Thymus (tissue), 14 donors: ENCODE data around the gene RPL27A. TPM values are rescaled to one million over a fixed set of nuclear protein-coding genes. Genes with fewer than 3 reads are reported as not detected.

ENCODE experiments used
- DNase-seq, 9 donors: peaks; one replicate each; pipeline ENCODE4 v3.0.0-alpha.2; 2013; ENCODE audit warnings: low spot score in 9 of 9, low read depth in 6 of 9, missing footprints in 1 of 9
- H3K27ac ChIP-seq, 2 donors: one replicate each; pipeline ENCODE4 v1.5.1; 2013; ENCODE audit warnings: control low read depth in 1 of 2, low read depth in 1 of 2, low read length in 1 of 2, mild to moderate bottlenecking in 1 of 2, moderate library complexity in 1 of 2
- H3K27me3 ChIP-seq, 2 donors: one replicate each; pipeline ENCODE4 v1.5.1; 2013; ENCODE audit warnings: low read length in 1 of 2; ENCODE audit not compliant: control insufficient read depth in 2 of 2, insufficient read depth in 1 of 2
- H3K36me3 ChIP-seq, 2 donors: one replicate each; pipeline ENCODE4 v1.5.1; 2013; ENCODE audit warnings: low read length in 1 of 2, mild to moderate bottlenecking in 1 of 2, moderate library complexity in 1 of 2; ENCODE audit not compliant: control insufficient read depth in 2 of 2, insufficient read depth in 2 of 2
- H3K4me1 ChIP-seq, 2 donors: one replicate each; pipeline ENCODE4 v1.5.1; 2013; ENCODE audit warnings: low read length in 2 of 2; ENCODE audit not compliant: control insufficient read depth in 2 of 2, insufficient read depth in 2 of 2
- H3K4me3 ChIP-seq, 2 donors: one replicate each; pipeline ENCODE4 v1.5.1; 2013; ENCODE audit warnings: low read length in 2 of 2, control low read depth in 1 of 2, mild to moderate bottlenecking in 1 of 2
- H3K9me3 ChIP-seq, 2 donors: one replicate each; pipeline ENCODE4 v1.5.1; 2013; ENCODE audit warnings: low read length in 1 of 2, mild to moderate bottlenecking in 1 of 2; ENCODE audit not compliant: control insufficient read depth in 2 of 2, insufficient read depth in 1 of 2
- WGBS: extraction: QIAGEN DNeasy Blood & Tissue Kit; methylation state at CpG from one replicate; pipeline ENCODE4 v1.1.7; 2013; 5-methylcytosine and 5-hydroxymethylcytosine counted together
- long read RNA-seq, 10 donors: transcript quantifications; one replicate each; lab custom pipeline, GENCODE V29; 2026
- polyA plus RNA-seq: library from polyadenylated mRNA; stranded (reverse); fragments of 200-250 nt; gene quantifications from one replicate; pipeline ENCODE4 v1.2.3, GENCODE V29; 2013
- total RNA-seq: library from RNA; stranded (reverse); fragments of 120-200 nt; gene quantifications from one replicate; pipeline ENCODE4 v1.2.4, GENCODE V29; 2013
- donor health status: healthy.

RPL27A gene
- 2,501 TPM for total RNA-seq
- polyA plus RNA-seq: 4,277 TPM
- long read RNA-seq, donor 1, full-length matches to known transcripts: 161 of 172 reads
- long read RNA-seq, donor 1, partial matches to known transcripts: 11 of 172 reads
- long read RNA-seq, donor 1, other reads (novel, unspliced or antisense): 0 of 172 reads
- long read RNA-seq, donor 2: 0 reads
- long read RNA-seq, donor 3, full-length matches to known transcripts: 2,494 of 2,774 reads
- long read RNA-seq, donor 3, partial matches to known transcripts: 146 of 2,774 reads
- long read RNA-seq, donor 3, other reads (novel, unspliced or antisense): 134 of 2,774 reads
- long read RNA-seq, donor 4, full-length matches to known transcripts: 922 of 1,027 reads
- long read RNA-seq, donor 4, partial matches to known transcripts: 83 of 1,027 reads
- long read RNA-seq, donor 4, other reads (novel, unspliced or antisense): 22 of 1,027 reads
- long read RNA-seq, donor 5, full-length matches to known transcripts: 3,576 of 3,991 reads
- long read RNA-seq, donor 5, partial matches to known transcripts: 223 of 3,991 reads
- long read RNA-seq, donor 5, other reads (novel, unspliced or antisense): 192 of 3,991 reads
- long read RNA-seq, donor 6, full-length matches to known transcripts: 736 of 781 reads
- long read RNA-seq, donor 6, partial matches to known transcripts: 26 of 781 reads
- long read RNA-seq, donor 6, other reads (novel, unspliced or antisense): 19 of 781 reads
- long read RNA-seq, donor 7, full-length matches to known transcripts: 1,401 of 1,486 reads
- long read RNA-seq, donor 7, partial matches to known transcripts: 41 of 1,486 reads
- long read RNA-seq, donor 7, other reads (novel, unspliced or antisense): 44 of 1,486 reads
- long read RNA-seq, donor 8, full-length matches to known transcripts: 533 of 564 reads
- long read RNA-seq, donor 8, partial matches to known transcripts: 15 of 564 reads
- long read RNA-seq, donor 8, other reads (novel, unspliced or antisense): 16 of 564 reads
- long read RNA-seq, donor 9, full-length matches to known transcripts: 818 of 884 reads
- long read RNA-seq, donor 9, partial matches to known transcripts: 40 of 884 reads
- long read RNA-seq, donor 9, other reads (novel, unspliced or antisense): 26 of 884 reads
- long read RNA-seq, donor 10, full-length matches to known transcripts: 1,143 of 1,244 reads
- long read RNA-seq, donor 10, partial matches to known transcripts: 57 of 1,244 reads
- long read RNA-seq, donor 10, other reads (novel, unspliced or antisense): 44 of 1,244 reads

- Histone ChIP-seq H3K4me3 (peak within 1 kb of the TSS; percentile 76 to 84), H3K27ac (peak within 1 kb of the TSS; percentile 90 to 98), H3K27me3 (no peaks in the 10 kb centered on the region), H3K36me3 (peaks cover 21 to 33% of the 10 kb centered on the region in 2 donors), H3K4me1 (peaks cover 14 to 15% of the 10 kb centered on the region in 2 donors), H3K9me3 (no peaks in the 10 kb centered on the region)
- peak; percentile 88 to 98 (median 95) for DNase-seq
- WGBS: under 1% methylated on average over 67 of the region's 67 CpGs
Measured at GRCh38 chr11:8682303-8683114, at the start of gene RPL27A, which contains the start of gene TRIM66. RPL27A (plus strand) TSS chr11:8682792; CDS start chr11:8682814, 22 bp downstream. TRIM66 (minus strand) TSS chr11:8682665; CDS start chr11:8672274, 10,391 bp downstream.

GRCh38 chr11:8634498-8634897, 48.1 kb upstream of the RPL27A start:
- DNase-seq: no peak
- Histone ChIP-seq H3K36me3 (peaks cover 9 to 11% of the 10 kb centered on the region in 2 donors), H3K9me3 (no peaks in the 10 kb centered on the region), H3K4me3 (no peak overlapping the region), H3K4me1 (no peaks in the 10 kb centered on the region), H3K27ac (no peak overlapping the region), H3K27me3 (no peaks in the 10 kb centered on the region)
- 98% methylated on average over 6 of the region's 6 CpGs for WGBS

GRCh38 chr11:8636127-8636526, 46.5 kb upstream of the RPL27A start:
- Histone ChIP-seq H3K9me3 (no peaks in the 10 kb centered on the region), H3K4me3 (no peak overlapping the region), H3K27me3 (no peaks in the 10 kb centered on the region), H3K36me3 (peaks cover 11 to 18% of the 10 kb centered on the region in 2 donors), H3K27ac (no peak overlapping the region), H3K4me1 (peaks cover 0 to 3% of the 10 kb centered on the region in 2 donors)
- no peak for DNase-seq
- 98% methylated on average over 2 of the region's 2 CpGs for WGBS

GRCh38 chr11:8638300-8638699, 44.3 kb upstream of the RPL27A start:
- peaks cover 10 to 18% of the 10 kb centered on the region in 2 donors for H3K36me3 ChIP-seq
- no peak overlapping the region for H3K27ac ChIP-seq
- H3K4me1 ChIP-seq: peaks cover 0 to 4% of the 10 kb centered on the region in 2 donors
- no peaks in the 10 kb centered on the region for H3K27me3 ChIP-seq
- no peak for DNase-seq
- H3K9me3 ChIP-seq: no peaks in the 10 kb centered on the region
- H3K4me3 ChIP-seq: no peak overlapping the region
- 97% methylated on average over 5 of the region's 5 CpGs for WGBS

GRCh38 chr11:8639655-8640054, 42.9 kb upstream of the RPL27A start:
- 92% methylated on average over 3 of the region's 3 CpGs for WGBS
- Histone ChIP-seq H3K9me3 (no peaks in the 10 kb centered on the region), H3K36me3 (peaks cover 10 to 20% of the 10 kb centered on the region in 2 donors), H3K4me1 (peaks cover 0 to 4% of the 10 kb centered on the region in 2 donors), H3K4me3 (no peak overlapping the region), H3K27me3 (no peaks in the 10 kb centered on the region), H3K27ac (no peak overlapping the region)
- DNase-seq: no peak

GRCh38 chr11:8640267-8640906, 42.2 kb upstream of the RPL27A start:
- no peak for DNase-seq
- WGBS: 90% methylated on average over 5 of the region's 5 CpGs
- Histone ChIP-seq H3K9me3 (no peaks in the 10 kb centered on the region), H3K4me3 (no peak overlapping the region), H3K36me3 (peaks cover 12 to 25% of the 10 kb centered on the region in 2 donors), H3K27me3 (no peaks in the 10 kb centered on the region), H3K27ac (no peak overlapping the region), H3K4me1 (peaks cover 0 to 4% of the 10 kb centered on the region in 2 donors)

GRCh38 chr11:8641332-8641731, 41.3 kb upstream of the RPL27A start:
- WGBS: 95% methylated on average over 2 of the region's 2 CpGs
- no peaks in the 10 kb centered on the region for H3K9me3 ChIP-seq

More at GRCh38 chr11:8641332-8641731, 41.3 kb upstream of the RPL27A start:
- Histone ChIP-seq H3K4me3 (no peak overlapping the region), H3K27ac (no peak overlapping the region), H3K36me3 (peaks cover 21 to 28% of the 10 kb centered on the region in 2 donors), H3K27me3 (no peaks in the 10 kb centered on the region), H3K4me1 (peaks cover 0 to 4% of the 10 kb centered on the region in 2 donors)
- DNase-seq: peak in 1 of 9 donors; percentile 4
